Superior temporal gyrus (tissue), 1 donor: Measurements from ENCODE around the gene OSBPL2.
A peak's percentile ranks its signal among the peaks of the same experiment; 100 is the strongest.

Source experiments
- DNase-seq: peaks from one replicate; pipeline ENCODE4 v3.0.0-alpha.2; 2016; ENCODE audit errors: extremely low spot score

OSBPL2 gene

GRCh38 chr20:62222266-62222850 is 16.0 kb upstream of the OSBPL2 start:
- no peak for DNase-seq

GRCh38 chr20:62222972-62223371 is 15.3 kb upstream of the OSBPL2 start:
- DNase-seq = no peak

- no peak for DNase-seq
These were observed 14.8 kb upstream of the OSBPL2 start for GRCh38 chr20:62223571-62223970.

- no peak for DNase-seq
These were observed 14.0 kb upstream of the OSBPL2 start for GRCh38 chr20:62224113-62224855.

- no peak for DNase-seq
These were observed 13.3 kb upstream of the OSBPL2 start for GRCh38 chr20:62225026-62225425.

- no peak for DNase-seq
These were observed 12.3 kb upstream of the OSBPL2 start for GRCh38 chr20:62225820-62226635.

GRCh38 chr20:62226707-62227590 is 11.4 kb upstream of the OSBPL2 start:
- peak; percentile 40 for DNase-seq

- DNase-seq = no peak
These were observed 10.7 kb upstream of the OSBPL2 start for GRCh38 chr20:62227591-62227976.

- DNase-seq = no peak
These were observed 10.1 kb upstream of the OSBPL2 start for GRCh38 chr20:62227977-62228958.

- DNase-seq = no peak
These were observed 9.3 kb upstream of the OSBPL2 start for GRCh38 chr20:62228982-62229545.

- no peak for DNase-seq
These were observed 8.7 kb upstream of the OSBPL2 start for GRCh38 chr20:62229667-62230066.

GRCh38 chr20:62230276-62230675 is 8.0 kb upstream of the OSBPL2 start:
- DNase-seq = no peak

GRCh38 chr20:62230696-62231095 is 7.6 kb upstream of the OSBPL2 start:
- no peak for DNase-seq

- no peak for DNase-seq
These were observed 7.0 kb upstream of the OSBPL2 start for GRCh38 chr20:62231292-62231691.

GRCh38 chr20:62232194-62232593 is 6.1 kb upstream of the OSBPL2 start:
- DNase-seq = no peak

- no peak for DNase-seq
These were observed 5.3 kb upstream of the OSBPL2 start for GRCh38 chr20:62232770-62233645.

GRCh38 chr20:62233684-62234083 is 4.6 kb upstream of the OSBPL2 start:
- no peak for DNase-seq

GRCh38 chr20:62234339-62234738 is 4.0 kb upstream of the OSBPL2 start:
- DNase-seq = no peak
